HepG2 (cell line): ENCODE data around the gene TAS1R3. TPM values are rescaled to one million over a fixed set of nuclear protein-coding genes. Genes with fewer than 3 reads are reported as not detected.
A peak's percentile ranks its signal among the peaks of the same experiment; 100 is the strongest.

Source experiments
- BORCS8-MEF2B ChIP-seq: sonication (generic); formaldehyde crosslinking; IDR thresholded peaks from 2 replicates; pipeline ENCODE4 v1.8.0; 2022; ENCODE audit warnings: mild to moderate bottlenecking, missing genetic modification reagents
- FOXA3 ChIP-seq: IDR thresholded peaks from 2 replicates; pipeline ENCODE4 v1.6.1; 2016; ENCODE audit warnings: missing genetic modification reagents, missing compliant biosample characterization
- FOXM1 ChIP-seq: sonication (generic); formaldehyde crosslinking; IDR thresholded peaks from 2 replicates; pipeline ENCODE4 v1.5.0; 2020; ENCODE audit warnings: missing genetic modification reagents
- HNRNPL ChIP-seq: fragments of 200-400 bp; formaldehyde crosslinking; IDR thresholded peaks from 2 replicates; pipeline ENCODE4 v1.6.1; 2017; ENCODE audit warnings: mild to moderate bottlenecking, low read depth, low read length
- KLF12 ChIP-seq: sonication (generic); formaldehyde crosslinking; IDR thresholded peaks from 2 replicates; pipeline ENCODE4 v1.4.0; 2020; ENCODE audit warnings: missing genetic modification reagents, borderline replicate concordance
- KMT2A ChIP-seq: sonication (generic); formaldehyde crosslinking; IDR thresholded peaks from 2 replicates; pipeline ENCODE4 v1.4.0; 2020; ENCODE audit warnings: missing genetic modification reagents
- ONECUT2 ChIP-seq: sonication (generic); formaldehyde crosslinking; IDR thresholded peaks from 2 replicates; pipeline ENCODE4 v1.4.0; 2020; ENCODE audit warnings: missing genetic modification reagents
- PHB2 ChIP-seq: fragments of 450-650 bp; IDR thresholded peaks from 2 replicates; pipeline ENCODE4 v1.6.1; 2018; ENCODE audit not compliant: partially characterized antibody
- RFX5 ChIP-seq: IDR thresholded peaks from 2 replicates; pipeline ENCODE4 v1.6.1; 2011; ENCODE audit warnings: low read depth, low read length, improper control_type of control experiment
- RNF2 ChIP-seq: fragments of 450-650 bp; conservative IDR thresholded peaks from 2 replicates; pipeline ENCODE4 v1.6.1; 2016; ENCODE audit warnings: low read depth
- SMC3 ChIP-seq: IDR thresholded peaks from 2 replicates; pipeline ENCODE4 v1.6.1; 2011; ENCODE audit warnings: low read length, improper control_type of control experiment
- SOX6 ChIP-seq, 2 experiments: fragments of 450-650 bp in 1 of 2; sonication (generic) in 1 of 2; formaldehyde crosslinking in 1 of 2; IDR thresholded peaks; 2 replicates each; pipeline versions ENCODE4 v1.4.0 to v1.6.1; 2017 to 2020; ENCODE audit warnings: antibody characterized with exemption in 1 of 2, mild to moderate bottlenecking in 1 of 2, missing genetic modification reagents in 1 of 2
- SRSF9 ChIP-seq: fragments of 200-400 bp; formaldehyde crosslinking; IDR thresholded peaks from 2 replicates; pipeline ENCODE4 v1.6.1; 2018; ENCODE audit warnings: borderline replicate concordance, mild to moderate bottlenecking, low read depth, low read length; ENCODE audit not compliant: insufficient read depth, poor library complexity, severe bottlenecking
- ZFP90 ChIP-seq: sonication (generic); formaldehyde crosslinking; IDR thresholded peaks from 2 replicates; pipeline ENCODE4 v1.8.0; 2022; ENCODE audit warnings: missing genetic modification reagents, mild to moderate bottlenecking, inconsistent platforms, borderline replicate concordance
- ZNF326 ChIP-seq: sonication (generic); formaldehyde crosslinking; IDR thresholded peaks from 2 replicates; pipeline ENCODE4 v1.4.0; 2020; ENCODE audit warnings: missing genetic modification reagents, borderline replicate concordance
- ZNF543 ChIP-seq: sonication (generic); formaldehyde crosslinking; IDR thresholded peaks from 2 replicates; pipeline ENCODE4 v1.4.0; 2020; ENCODE audit warnings: mild to moderate bottlenecking, missing genetic modification reagents
- ZNF570 ChIP-seq: sonication (generic); formaldehyde crosslinking; IDR thresholded peaks from 2 replicates; pipeline ENCODE4 v1.4.0; 2020; ENCODE audit warnings: mild to moderate bottlenecking, missing genetic modification reagents, borderline replicate concordance
- ZNF737 ChIP-seq: sonication (generic); formaldehyde crosslinking; IDR thresholded peaks from 2 replicates; pipeline ENCODE4 v1.5.0; 2020; ENCODE audit warnings: missing genetic modification reagents, mild to moderate bottlenecking, borderline replicate concordance
- polyA plus RNA-seq, 8 experiments: library from polyadenylated mRNA; depleted of rRNA in 3 of 8; stranded (reverse) in 7 of 8; unstranded in 1 of 8; fragments of >200 nt; fragmentation: Illumina TruSeq in 4 of 8; extraction: Trizol in 4 of 8; gene quantifications; 2 replicates each; pipeline versions ENCODE4 v1.2.1 to v1.2.3, GENCODE V29; 2011 to 2016; ENCODE audit warnings: low read depth in 4 of 8, missing spikeins in 1 of 8, mixed read lengths in 1 of 8; ENCODE audit not compliant: insufficient read depth in 1 of 8
- total RNA-seq, 5 experiments: library from RNA; depleted of rRNA; stranded (reverse); fragments of >200 nt; fragmentation: Illumina TruSeq; extraction: Trizol; gene quantifications; 2 replicates each; pipeline ENCODE4 v1.2.3, GENCODE V29; 2016; ENCODE audit warnings: low read depth in 1 of 5
- TF ChIP-seq, protein P1 (sequence below): sonication (generic); formaldehyde crosslinking; IDR thresholded peaks from 2 replicates; pipeline ENCODE4 v1.4.0; 2020; ENCODE audit warnings: mild to moderate bottlenecking, missing genetic modification reagents
- TF ChIP-seq, protein P2 (sequence below): sonication (generic); formaldehyde crosslinking; IDR thresholded peaks from 2 replicates; pipeline ENCODE4 v1.4.0; 2020; ENCODE audit warnings: missing genetic modification reagents, borderline replicate concordance
- TF ChIP-seq, protein P3 (sequence below): IDR thresholded peaks from 2 replicates; pipeline ENCODE4 v1.6.1; 2016; ENCODE audit warnings: low read depth

The TAS1R3 gene
- total and polyA plus RNA-seq, 2 of the 13 experiments (the other 11 are each of a cell fraction or from before 2014, with no cell fraction given): 0.13 to 0.15 TPM

DNA sequence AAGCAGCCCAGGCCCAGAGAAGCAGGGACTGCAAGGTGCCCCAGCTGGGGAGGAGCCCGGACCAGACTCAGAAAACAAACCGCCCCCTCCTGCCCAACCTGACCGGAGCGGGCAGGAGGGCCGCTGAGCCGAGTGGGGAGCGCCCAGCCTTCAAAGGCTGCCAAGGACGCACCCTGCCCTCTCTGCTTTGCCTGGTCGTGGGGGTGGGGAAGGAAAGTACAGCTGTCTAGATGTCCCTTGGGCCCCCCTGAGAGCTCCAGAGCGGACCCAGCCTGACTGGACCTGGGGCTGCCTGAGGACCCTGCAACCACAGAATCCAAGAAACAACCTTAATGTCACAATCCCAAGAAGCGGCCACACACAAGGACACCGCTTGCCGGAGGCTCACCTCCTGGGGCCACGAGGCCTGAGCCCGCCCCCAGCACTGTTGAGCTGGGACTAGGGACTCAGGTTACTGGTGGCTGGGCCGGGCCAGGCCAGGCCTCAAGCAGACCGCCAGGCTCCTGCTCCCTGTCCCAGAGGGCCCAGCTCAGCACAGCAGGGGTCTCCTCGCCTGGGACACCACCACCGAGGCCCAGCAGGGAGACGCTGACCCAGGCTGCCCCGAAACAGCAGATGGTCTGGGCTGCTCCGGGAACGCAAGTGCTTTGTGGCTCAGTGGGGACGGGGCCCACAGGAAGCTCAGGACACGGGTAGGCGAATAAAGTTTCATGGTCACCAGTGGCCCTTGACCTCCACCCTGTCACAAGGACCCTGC, 16.8 kb downstream of the TAS1R3 start (continued):
- TF ChIP-seq SRSF9 (no peak), RNF2 (no peak), KMT2A (CRISPR knock-in tag) (no peak), KLF12 (CRISPR knock-in tag) (no peak), BORCS8-MEF2B (CRISPR knock-in tag) (peak; percentile 12; the same call in 1 of the 2 replicates), ZFP90 (no peak; the same call in 1 of the 2 replicates), RFX5 (no peak), ZNF326 (CRISPR knock-in tag) (no peak), FOXA3 (CRISPR knock-in tag) (no peak), ZNF737 (no peak), FOXM1 (CRISPR knock-in tag) (no peak), ZNF570 (no peak), HNRNPL (peak; percentile 92), PHB2 (no peak), ONECUT2 (no peak), ZNF543 (peak; percentile 67; the same call in 1 of the 2 replicates), SMC3 (no peak), SOX6 (IDR thresholded peaks at IDR 0.05) (no peak), SOX6 (CRISPR knock-in tag; IDR thresholded peaks at IDR 0.05) (peak; percentile 46)
- TF ChIP-seq, protein P1, sequence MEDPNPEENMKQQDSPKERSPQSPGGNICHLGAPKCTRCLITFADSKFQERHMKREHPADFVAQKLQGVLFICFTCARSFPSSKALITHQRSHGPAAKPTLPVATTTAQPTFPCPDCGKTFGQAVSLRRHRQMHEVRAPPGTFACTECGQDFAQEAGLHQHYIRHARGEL (CRISPR knock-in tag): no peak
- TF ChIP-seq, protein P2, sequence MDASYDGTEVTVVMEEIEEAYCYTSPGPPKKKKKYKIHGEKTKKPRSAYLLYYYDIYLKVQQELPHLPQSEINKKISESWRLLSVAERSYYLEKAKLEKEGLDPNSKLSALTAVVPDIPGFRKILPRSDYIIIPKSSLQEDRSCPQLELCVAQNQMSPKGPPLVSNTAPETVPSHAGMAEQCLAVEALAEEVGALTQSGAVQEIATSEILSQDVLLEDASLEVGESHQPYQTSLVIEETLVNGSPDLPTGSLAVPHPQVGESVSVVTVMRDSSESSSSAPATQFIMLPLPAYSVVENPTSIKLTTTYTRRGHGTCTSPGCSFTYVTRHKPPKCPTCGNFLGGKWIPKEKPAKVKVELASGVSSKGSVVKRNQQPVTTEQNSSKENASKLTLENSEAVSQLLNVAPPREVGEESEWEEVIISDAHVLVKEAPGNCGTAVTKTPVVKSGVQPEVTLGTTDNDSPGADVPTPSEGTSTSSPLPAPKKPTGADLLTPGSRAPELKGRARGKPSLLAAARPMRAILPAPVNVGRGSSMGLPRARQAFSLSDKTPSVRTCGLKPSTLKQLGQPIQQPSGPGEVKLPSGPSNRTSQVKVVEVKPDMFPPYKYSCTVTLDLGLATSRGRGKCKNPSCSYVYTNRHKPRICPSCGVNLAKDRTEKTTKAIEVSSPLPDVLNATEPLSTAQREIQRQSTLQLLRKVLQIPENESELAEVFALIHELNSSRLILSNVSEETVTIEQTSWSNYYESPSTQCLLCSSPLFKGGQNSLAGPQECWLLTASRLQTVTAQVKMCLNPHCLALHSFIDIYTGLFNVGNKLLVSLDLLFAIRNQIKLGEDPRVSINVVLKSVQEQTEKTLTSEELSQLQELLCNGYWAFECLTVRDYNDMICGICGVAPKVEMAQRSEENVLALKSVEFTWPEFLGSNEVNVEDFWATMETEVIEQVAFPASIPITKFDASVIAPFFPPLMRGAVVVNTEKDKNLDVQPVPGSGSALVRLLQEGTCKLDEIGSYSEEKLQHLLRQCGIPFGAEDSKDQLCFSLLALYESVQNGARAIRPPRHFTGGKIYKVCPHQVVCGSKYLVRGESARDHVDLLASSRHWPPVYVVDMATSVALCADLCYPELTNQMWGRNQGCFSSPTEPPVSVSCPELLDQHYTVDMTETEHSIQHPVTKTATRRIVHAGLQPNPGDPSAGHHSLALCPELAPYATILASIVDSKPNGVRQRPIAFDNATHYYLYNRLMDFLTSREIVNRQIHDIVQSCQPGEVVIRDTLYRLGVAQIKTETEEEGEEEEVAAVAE (CRISPR knock-in tag): 0 out of 2 replicates have a peak, but pooled peaks have one; percentile 15
- TF ChIP-seq, protein P3, sequence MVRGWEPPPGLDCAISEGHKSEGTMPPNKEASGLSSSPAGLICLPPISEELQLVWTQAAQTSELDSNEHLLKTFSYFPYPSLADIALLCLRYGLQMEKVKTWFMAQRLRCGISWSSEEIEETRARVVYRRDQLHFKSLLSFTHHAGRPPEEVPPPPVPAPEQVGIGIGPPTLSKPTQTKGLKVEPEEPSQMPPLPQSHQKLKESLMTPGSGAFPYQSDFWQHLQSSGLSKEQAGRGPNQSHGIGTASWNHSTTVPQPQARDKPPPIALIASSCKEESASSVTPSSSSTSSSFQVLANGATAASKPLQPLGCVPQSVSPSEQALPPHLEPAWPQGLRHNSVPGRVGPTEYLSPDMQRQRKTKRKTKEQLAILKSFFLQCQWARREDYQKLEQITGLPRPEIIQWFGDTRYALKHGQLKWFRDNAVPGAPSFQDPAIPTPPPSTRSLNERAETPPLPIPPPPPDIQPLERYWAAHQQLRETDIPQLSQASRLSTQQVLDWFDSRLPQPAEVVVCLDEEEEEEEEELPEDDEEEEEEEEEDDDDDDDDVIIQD (CRISPR knock-in tag): peak; percentile 65; the same call in 1 of the 2 replicates
